GM12875 (cell line): ENCODE data around the gene CACNA1D.

Source experiments
- H3K4me3 ChIP-seq: one replicate; pipeline ENCODE4 v1.5.1; 2011; ENCODE audit warnings: low read depth, low read length, control low read depth
- TF ChIP-seq, protein P1 (sequence below): IDR thresholded peaks from 2 replicates; pipeline ENCODE4 v1.5.1; 2011; ENCODE audit warnings: low read depth, mild to moderate bottlenecking, control low read depth, inconsistent platforms, low read length, moderate library complexity, borderline replicate concordance; ENCODE audit not compliant: insufficient read depth

The CACNA1D gene

DNA sequence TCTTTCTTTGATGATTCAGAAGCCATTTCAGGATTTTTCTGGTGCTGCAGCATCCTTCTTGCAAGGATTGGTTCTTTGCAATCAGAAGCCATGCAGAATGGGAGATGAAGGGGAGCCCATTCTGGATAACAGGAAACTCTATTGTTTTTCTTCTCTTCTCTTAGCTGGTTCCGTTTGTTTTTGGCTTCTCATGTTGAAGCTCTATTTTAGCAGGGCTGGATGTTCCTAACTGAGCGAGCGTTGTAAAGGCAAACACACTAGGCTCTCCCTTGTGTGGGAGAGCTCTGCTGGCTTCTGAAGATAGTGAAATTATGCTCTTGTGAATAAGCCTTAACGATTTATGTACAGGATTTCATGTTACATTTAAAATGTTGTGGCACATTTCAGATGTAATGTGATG lies 8.3 kb downstream of the CACNA1D start:
- no peak overlapping the region for H3K4me3 ChIP-seq
- TF ChIP-seq, protein P1, sequence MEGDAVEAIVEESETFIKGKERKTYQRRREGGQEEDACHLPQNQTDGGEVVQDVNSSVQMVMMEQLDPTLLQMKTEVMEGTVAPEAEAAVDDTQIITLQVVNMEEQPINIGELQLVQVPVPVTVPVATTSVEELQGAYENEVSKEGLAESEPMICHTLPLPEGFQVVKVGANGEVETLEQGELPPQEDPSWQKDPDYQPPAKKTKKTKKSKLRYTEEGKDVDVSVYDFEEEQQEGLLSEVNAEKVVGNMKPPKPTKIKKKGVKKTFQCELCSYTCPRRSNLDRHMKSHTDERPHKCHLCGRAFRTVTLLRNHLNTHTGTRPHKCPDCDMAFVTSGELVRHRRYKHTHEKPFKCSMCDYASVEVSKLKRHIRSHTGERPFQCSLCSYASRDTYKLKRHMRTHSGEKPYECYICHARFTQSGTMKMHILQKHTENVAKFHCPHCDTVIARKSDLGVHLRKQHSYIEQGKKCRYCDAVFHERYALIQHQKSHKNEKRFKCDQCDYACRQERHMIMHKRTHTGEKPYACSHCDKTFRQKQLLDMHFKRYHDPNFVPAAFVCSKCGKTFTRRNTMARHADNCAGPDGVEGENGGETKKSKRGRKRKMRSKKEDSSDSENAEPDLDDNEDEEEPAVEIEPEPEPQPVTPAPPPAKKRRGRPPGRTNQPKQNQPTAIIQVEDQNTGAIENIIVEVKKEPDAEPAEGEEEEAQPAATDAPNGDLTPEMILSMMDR = no peak

DNA sequence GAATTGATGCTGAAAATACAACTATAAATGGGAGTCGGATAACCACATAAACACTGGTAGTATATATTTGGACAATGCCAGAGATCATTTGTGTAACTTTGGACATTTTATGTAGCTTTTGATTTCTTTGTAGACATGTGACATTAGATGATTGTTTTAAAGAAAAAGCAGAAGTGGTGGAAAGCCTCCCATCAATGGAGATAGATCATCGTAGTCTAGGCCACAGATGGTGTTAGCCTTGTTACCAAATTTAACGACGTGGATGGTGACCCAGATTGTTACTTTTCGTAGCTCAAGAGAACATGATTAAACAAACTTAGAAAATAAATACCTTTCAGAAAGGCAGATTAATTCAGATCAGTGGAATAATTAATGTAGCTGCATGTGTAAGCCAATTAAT lies 8.8 kb downstream of the CACNA1D start:
- TF ChIP-seq, protein P1 = no peak
- no peak overlapping the region for H3K4me3 ChIP-seq

DNA sequence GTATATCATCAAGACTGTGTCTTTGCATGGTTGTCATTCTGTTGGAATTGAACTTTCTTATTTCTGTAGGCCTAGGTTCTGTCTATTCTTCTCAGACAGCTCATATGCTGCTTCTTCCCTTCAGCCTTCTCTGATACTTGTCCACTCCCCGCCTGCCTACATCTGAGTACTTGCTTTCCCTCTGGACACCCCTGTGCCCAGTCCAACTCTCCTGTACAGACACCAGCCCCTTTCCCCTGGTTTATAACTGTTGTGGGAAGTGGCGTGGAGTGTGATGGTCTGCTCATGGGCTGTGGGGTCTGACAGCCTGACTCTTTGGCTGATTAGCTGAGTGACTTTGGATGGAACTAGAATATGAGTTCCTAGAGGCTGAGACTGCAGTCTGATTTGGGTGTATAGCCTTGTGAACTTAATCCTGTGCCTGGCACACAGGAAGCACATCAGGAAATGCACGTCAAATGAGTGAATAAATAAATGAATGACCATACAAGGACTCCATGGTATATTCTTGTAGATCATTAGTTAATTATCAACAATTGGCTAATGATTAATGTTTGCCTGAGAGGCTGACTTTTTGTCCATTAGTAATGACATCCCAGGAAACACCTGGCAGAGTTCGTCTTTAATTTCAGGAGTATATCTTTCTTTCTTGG lies 11.8 kb downstream of the CACNA1D start:
- TF ChIP-seq, protein P1 = no peak
- no peak overlapping the region for H3K4me3 ChIP-seq

DNA sequence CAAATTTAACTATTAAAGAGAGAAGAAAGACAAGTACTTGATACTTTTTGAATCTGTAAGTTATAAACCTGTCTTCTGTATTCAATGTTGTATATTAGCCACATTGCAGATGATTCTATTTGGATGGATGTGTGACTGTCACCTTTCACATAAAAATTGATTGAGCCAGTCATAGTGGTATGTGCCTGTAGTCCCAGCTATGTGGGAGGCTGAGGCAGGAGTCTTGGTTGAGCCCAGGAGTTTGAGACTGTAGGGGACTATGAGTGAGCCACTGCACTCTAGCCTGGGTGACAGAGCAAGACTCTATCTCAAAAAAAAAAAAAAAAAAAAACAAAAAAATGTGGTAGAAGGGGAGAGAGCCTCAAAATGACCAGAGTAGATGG lies 12.3 kb downstream of the CACNA1D start:
- H3K4me3 ChIP-seq = no peak overlapping the region
- TF ChIP-seq, protein P1 = no peak

DNA sequence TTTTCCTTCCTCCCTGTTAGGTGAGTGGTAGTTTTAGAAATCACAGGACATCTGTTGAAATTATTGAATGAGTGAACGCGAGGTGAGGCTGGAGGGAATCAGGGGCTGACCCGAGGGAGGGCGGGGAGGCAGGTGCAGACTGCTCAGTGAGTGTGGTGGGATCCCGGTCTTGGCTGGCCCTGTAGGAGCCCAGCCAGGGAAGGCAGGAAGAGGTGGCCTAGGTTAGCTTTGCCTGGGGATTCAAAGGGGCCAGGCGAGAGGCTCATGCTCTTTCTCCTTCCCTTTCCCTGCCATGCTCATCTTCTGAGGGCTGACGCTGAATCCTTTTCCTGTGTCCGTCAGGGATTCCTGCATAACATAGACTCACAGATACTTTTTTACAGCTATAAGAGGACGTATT lies 15.1 kb downstream of the CACNA1D start:
- TF ChIP-seq, protein P1 = no peak
- H3K4me3 ChIP-seq = no peak overlapping the region

DNA sequence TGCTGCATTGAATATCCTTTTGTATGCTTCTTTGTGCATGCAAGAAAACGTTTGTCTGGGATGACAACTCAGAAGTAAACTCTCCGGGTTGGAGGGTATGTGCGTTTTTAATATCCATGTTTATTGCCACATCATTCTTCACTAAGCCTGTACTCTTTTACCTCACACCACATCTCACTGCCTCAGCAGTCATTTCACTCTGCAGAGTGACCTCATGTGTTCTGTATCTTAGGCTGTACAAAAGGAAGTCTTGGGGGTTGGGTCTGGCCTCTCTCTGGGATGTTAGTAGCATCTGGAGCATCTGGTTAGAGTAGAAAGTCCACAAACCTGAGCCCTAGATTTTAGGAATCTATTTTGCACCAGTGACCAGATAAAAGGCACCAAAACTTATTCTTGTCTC lies 16.1 kb downstream of the CACNA1D start:
- TF ChIP-seq, protein P1 = no peak
- H3K4me3 ChIP-seq = no peak overlapping the region

DNA sequence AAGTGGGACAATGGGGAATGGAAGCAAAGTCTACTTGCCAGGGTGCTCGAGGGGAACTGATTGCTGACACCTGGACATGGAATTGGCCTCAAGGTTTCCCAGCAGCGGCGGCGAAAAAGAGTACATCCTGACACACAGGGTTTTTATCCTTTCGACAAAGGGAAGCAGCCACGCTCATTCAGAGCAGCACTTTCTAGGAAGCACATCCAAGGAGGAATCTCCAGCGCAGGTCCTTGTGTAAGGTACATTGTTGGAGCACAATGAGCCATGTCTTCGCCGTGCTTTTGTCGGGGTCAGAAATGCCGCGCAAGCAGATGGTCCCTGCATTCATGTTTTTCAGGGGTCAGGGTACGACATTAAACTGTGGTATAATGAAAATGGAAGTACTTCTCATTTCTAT lies 16.8 kb downstream of the CACNA1D start:
- TF ChIP-seq, protein P1 = no peak
- no peak overlapping the region for H3K4me3 ChIP-seq
